G401 (cell line): Measurements from ENCODE around the gene COQ10B. TPM values are rescaled to one million over a fixed set of nuclear protein-coding genes. Genes with fewer than 3 reads are reported as not detected.
"Not testable (repeated sequence)": the region's sequence is repeated elsewhere in the genome, so short reads cannot be mapped to it uniquely, and the experiment has no call there.

ENCODE experiments used
- DNase-seq: peaks from one replicate; pipeline ENCODE4 v3.0.0-alpha.2; 2015; ENCODE audit warnings: low spot score
- in situ Hi-C: cut with HindIII; loops from 2 replicates; pipeline ENCODE4 v1.10.0; 2016; ENCODE audit warnings: low sequenced_read_pairs, mixed read lengths
- total RNA-seq: library from RNA; depleted of rRNA; stranded (reverse); fragments of >200 nt; shearing (Covaris generic); gene quantifications from 2 replicates; pipeline ENCODE4 v1.2.3, GENCODE V29; 2014; rRNA removed

COQ10B gene
- total RNA-seq = 39.4 and 61.2 TPM in 2 replicates

GRCh38 chr2:197453123-197453913 lies at the start of gene COQ10B:
Gene COQ10B, plus strand, starts transcription at chr2:197453552. Its CDS starts 9 bp downstream, at chr2:197453561.
- in situ Hi-C loops = no loop called here

GRCh38 chr2:197405582-197405981 lies 47.8 kb upstream of the COQ10B start:
- in situ Hi-C loops = no loop called here
- DNase-seq = no peak

More at GRCh38 chr2:197453123-197453913, at the start of gene COQ10B:
- DNase-seq = peak; percentile 100

DNA sequence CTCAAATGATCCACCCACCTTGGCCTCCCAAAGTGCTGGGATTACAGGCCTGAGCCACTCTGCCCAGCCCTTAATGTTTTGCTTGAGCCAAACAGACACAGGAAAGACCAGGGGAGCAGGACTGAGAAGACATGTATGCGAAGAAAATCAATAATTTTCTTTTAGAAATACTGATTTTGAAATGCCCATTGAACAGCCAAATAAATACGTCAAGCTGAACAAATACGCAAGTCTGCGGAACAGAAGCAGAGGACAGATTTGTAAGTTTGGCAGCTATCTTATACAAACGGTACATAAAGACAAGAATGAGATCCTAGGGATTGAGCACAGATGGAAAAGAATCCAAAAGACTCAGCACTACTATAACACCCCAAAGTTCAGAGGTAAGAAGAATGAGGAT lies 39.3 kb upstream of the COQ10B start:
- in situ Hi-C loops = no loop called here
- no peak for DNase-seq

DNA sequence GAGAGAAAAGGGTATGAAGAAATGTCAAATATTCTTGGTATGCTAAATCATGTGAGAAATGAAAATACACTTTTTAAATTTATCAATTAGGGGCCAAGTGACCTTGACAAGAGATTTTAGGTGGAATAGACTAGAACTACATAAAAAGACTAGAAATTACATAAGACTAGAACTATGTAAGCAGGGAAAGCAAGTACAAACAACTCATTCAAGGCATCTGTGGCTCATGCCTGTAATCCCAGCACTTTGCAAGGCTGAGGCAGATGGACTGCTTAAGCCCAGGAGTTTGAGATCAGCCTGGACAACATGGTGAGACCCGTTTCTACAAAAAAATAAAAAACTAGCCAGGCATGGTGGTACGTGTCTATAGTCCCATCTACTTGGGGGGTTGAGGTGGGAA lies 38.8 kb upstream of the COQ10B start:
- in situ Hi-C loops = no loop called here
- DNase-seq = no peak

DNA sequence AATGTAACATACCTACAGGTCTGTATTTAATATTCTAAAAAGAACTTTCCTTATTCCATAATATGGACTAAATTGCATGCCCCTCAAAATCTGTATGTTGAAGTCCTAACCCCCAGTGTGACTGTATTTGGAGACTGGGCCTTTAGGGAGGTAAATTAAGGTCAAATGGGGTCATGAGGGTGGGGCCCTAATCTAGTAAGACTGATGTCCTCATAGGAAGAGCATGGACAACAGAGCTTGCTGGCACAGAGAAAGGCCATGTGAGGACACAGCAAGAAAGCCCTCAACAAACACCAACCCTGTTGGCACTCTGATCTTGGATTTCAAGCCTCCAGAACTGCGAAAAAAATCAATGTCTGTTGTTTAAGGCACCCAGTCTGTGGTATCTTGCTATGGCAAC lies 37.1 kb upstream of the COQ10B start:
- in situ Hi-C loops = no loop called here
- DNase-seq = no peak

DNA sequence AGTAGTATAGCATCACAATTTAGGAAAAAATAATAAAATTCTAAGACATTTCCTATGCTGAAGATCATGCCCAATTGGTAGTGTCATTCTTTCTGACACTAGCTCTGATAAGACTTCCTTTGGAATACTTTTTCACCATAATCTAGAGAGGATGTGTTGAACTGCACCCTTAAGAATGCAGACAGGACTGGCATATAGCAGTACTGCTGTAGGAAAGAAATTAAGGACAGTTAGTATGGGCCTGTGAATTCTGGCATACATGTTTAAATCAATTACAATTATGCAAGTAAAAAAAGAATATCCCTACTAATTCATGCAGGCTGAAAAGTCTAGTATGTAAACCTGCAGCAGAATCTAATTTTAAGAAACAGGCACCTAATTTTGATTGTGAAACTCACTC lies 33.9 kb upstream of the COQ10B start:
- DNase-seq = no peak

DNA sequence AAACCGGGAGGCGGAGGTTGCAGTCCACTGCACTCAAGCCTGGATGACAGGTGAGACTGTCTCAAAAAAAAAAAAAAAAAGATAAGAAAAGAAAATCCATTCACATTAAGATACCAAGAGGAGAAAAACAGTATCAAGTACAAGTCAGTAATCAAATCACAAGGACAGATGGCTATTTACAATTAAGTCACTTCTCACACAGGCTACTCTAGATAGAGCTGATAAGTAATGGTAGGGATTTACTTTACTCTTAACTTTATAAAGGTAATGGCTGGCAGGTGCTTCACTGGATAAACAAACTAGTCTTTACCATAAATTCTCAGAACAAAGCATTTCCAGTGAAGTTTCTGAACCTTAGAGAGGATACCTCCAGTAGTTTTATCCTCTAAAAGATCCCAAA lies 30.0 kb upstream of the COQ10B start:
- in situ Hi-C loops = no loop called here

More for the DNA sequence above, 33.9 kb upstream of the COQ10B start:
- in situ Hi-C loops = no loop called here

GRCh38 chr2:197425550-197425949 lies 27.8 kb upstream of the COQ10B start:
- in situ Hi-C loops = no loop called here
- no peak for DNase-seq

More for the DNA sequence above, 30.0 kb upstream of the COQ10B start:
- DNase-seq = no peak

DNA sequence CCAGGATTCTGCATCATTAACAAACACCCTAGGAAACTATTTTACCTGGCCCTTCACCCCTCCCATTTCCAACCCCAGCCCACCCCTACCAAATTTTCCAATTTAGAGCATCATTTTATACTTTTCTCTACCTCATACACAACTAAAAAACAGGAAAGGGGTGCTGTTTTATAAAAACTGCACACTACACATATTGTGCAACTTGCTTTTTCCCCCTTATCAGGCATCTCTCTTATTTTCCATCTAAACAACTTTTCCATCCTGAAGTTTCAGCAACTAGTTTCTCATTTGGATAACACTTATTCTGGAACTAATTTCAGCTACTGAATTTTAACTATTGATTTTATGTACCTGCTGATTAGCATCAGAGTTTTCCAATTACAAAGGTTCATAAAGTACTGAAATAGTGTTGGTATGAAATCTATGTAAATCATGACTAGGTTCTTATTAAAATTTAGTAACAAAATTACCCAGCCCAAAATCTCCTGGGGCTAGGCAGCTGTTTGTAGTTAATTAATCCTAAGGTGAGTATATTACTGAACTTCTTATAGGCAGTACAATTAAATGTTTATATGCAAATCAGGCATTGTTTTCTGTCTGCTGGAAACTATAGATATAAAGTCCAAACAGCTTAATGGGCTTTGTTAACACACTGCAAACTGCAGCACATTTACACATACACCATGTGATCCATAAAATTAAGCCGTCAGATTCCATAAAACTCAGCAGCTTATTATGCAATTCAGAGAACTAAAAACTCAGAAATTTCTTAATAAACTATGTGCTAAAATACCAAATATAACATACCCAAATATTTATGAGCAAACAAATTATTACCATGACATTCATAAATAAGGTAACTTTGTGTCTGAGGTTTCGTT lies 26.4 kb upstream of the COQ10B start:
- in situ Hi-C loops = no loop called here
- DNase-seq = no peak

- in situ Hi-C loops = no loop called here
- DNase-seq = no peak
These were observed 25.4 kb upstream of the COQ10B start for GRCh38 chr2:197427986-197428385.

GRCh38 chr2:197431858-197432257 lies 21.5 kb upstream of the COQ10B start:
- in situ Hi-C loops = no loop called here
- no peak for DNase-seq

- DNase-seq, in situ Hi-C loops: not testable (repeated sequence)
These were observed 20.8 kb upstream of the COQ10B start for GRCh38 chr2:197432527-197432926.

DNA sequence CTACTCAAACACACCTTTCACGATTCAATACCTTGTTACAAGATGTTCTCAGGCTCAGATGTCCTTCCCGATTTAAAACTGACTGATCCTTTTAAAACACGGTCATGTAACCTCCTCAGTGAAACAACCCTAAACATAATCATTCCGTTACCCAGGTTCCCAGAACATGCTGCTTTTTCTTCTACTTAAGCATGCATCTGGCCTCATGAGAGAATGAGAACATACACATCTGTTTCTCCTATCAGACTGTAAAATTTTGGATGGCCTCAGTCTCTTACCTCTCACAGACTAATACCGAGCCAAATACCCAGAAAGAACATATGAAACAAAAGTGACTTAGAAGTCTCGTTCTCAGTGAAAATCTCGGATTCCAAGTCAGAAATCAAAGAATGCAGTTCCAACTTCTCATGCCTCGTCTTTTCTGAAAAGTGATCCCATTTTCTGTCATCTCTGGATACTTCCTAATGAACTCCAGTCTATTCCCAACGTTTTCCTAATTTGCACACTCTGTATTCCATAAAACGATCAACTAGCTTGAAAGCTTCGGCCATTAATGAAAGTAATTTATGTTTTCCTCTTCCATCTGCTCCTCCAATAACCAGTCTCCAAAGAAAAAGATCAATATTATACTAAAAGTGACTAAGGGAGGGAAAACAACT lies 19.4 kb upstream of the COQ10B start:
- in situ Hi-C loops = no loop called here
- DNase-seq = no peak

DNA sequence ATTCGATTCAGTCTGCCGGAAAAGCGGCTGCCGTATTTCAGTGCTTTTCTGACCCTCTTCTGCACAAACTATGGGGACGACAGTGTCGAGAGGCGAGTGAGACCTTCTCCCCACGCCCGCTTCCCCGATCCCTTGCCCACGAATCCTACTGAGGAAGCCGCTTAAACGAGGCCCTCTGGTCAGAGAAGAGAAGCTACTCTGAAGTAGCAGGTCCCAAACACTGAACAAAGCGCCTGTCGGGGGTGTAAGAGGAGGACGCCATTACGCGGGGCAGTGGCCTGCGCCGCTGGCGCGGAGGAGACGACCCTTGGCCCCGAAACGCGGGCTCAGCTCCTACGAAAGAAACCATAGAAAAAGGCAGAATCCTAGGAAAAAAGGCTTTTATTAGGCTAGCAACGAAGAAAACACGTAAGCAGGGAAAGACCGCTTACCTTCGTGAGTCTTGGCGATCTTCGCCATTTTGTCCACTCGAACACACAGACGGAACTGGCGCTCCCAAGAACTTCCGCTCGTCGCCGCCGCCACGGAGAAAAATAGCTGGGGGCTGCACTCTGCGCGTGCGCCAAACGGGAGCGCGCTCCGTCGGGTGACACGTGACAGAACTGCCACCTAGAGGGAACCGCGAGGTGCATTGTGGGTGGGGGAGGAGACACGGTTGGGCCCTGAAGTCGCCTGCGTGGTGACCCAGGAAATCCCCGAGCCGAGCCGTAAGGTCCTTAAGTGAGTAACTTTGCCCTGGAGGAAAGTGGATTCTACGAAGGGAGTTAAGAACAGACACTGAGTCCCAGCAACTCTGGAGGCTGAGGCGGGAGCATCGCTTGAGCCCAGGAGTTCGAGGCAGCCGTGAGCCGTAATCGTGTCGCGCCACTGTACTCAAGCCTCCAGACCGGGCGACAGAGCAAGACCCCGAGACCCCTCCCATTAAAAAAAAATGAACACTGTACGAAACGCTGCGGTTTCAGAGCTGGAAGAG lies 18.5 kb upstream of the COQ10B start, which contains the start of gene SF3B1:
Gene SF3B1, minus strand, starts transcription at position 488 of the 973 bp plus-strand sequence. Its CDS starts 29 bp downstream, at position 459.
- in situ Hi-C loops = no loop called here
- DNase-seq = peak; percentile 96

GRCh38 chr2:197435598-197436420 lies 17.5 kb upstream of the COQ10B start:
- no peak for DNase-seq
- in situ Hi-C loops = no loop called here

DNA sequence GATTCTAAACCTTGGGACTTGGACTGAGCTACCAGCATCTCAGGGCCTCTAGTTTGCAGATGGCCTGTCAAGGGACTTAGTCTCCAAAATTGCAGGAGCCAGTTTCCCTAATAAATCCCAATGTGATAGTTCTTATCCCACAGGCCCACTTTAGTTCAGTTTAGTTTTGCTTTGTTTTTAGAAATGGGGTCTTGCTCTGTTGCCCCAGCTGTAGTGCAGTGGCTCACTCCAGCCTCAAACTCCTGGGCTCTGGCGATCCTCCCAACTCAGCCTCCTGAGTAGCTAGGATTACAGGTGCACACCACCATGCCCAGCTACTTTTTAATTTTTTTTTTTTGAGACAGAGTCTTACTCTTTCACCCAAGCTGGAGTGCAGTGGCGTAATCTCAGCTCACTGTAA lies 16.0 kb upstream of the COQ10B start:
- no peak for DNase-seq
- in situ Hi-C loops = no loop called here

- DNase-seq = no peak
- in situ Hi-C loops = no loop called here
These were observed 10.5 kb upstream of the COQ10B start for GRCh38 chr2:197442857-197443256.

DNA sequence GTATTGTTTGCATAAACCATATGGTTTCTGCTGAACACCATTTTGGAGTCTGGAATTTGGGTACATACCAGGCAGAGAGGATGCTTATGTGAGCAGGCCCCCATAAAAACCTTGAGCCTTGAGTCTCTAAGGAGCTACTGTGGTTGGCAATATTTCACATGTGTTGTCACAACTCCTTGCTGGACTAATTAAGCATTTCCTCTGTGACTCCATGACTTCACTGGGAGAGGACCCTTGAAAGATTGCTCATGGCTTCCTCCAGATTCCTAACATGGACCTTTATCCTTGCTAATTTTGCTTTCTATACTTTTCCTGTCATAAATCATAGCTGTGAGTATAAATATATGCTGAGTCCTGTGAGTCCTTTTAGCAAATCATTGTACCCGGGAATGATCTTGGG lies 7.6 kb upstream of the COQ10B start:
- in situ Hi-C loops = no loop called here
- DNase-seq = no peak
